HL-60/S4 (cell line): ENCODE measurements around the gene ANXA2R.
"Not testable (repeated sequence)": the region's sequence is repeated elsewhere in the genome, so short reads cannot be mapped to it uniquely, and the experiment has no call there.

ENCODE experiments used
- in situ Hi-C: fragments of 300-500 bp; cut with MboI; formaldehyde crosslinking; loops from 2 replicates; pipeline ENCODE4 v1.14.3; 2022; ENCODE audit warnings: low sequenced_read_pairs

Gene ANXA2R

DNA sequence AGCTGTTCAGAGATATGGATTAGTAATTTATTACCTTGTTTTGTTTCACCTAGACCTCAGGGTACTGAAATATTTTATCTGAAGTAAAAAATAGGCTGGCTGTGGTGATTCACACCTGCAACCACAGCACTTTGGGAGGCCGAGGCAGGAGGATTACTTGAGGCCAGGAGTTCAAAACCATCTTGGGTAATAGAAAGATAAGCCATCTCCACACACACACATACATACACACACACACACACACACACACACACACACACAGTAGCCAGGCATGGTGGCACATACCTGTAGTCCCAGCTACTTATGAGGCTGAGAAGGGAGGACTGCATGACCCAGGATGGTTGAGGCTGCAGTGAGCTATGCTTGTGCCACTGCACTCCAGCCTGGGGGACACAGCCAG, 3.7 kb downstream of the ANXA2R start:
- in situ Hi-C loops: no loop called here

DNA sequence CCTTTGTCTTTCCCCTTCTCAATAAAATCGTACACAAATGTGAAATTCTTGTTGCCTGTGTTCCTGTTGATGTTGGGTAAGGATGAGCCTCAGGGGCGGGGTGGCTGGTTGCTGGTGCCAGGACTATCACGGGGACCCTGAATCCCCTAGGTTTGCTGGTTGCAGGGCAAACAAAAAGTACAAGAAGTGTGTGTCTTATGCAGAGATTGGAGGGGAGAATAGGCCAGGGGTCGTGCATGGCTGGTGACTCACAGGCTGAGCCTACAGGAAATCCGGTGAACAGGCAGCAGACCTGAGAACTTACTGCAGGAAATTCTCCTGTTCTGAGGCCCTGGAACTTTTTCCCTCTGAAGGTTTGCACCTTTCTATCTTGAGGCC, 5.5 kb downstream of the ANXA2R start:
- in situ Hi-C loops: no loop called here

DNA sequence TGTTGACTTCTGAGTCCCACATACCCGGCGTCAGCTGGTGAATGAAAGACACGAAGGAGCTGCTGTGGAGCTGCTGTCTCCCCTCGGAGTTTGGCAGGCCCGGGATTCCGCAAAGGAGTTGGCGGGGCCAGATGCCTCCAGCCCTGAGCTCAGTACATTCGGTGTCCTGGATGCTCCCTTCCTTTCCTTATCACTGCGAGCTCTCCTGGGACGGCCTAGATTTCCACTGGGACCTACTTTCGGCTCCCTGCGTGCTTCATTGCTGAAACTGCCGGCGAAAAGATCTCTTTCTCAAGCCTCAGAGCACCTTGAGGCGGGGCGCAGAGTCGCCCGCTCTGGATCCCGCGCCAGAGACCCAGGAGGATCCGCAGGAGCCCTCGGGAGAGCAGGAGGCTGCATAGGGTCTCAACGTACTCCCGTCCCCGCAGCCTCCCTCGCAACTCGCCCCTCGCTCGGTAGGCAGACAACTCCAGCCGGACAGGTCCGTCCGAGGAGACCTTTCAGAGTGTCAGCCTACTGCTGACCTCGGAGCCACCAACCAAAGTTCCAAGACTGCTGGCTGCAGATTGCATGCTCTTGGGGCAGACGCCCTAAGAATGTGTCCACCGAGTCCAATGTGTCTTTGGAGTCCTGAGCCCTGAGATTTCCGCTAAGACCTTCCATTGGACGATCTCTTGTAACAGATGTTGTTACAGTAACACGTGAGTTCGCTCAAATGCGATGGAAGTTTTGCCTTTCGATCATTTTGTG, 6.1 kb downstream of the ANXA2R start:
- in situ Hi-C loops: no loop called here

DNA sequence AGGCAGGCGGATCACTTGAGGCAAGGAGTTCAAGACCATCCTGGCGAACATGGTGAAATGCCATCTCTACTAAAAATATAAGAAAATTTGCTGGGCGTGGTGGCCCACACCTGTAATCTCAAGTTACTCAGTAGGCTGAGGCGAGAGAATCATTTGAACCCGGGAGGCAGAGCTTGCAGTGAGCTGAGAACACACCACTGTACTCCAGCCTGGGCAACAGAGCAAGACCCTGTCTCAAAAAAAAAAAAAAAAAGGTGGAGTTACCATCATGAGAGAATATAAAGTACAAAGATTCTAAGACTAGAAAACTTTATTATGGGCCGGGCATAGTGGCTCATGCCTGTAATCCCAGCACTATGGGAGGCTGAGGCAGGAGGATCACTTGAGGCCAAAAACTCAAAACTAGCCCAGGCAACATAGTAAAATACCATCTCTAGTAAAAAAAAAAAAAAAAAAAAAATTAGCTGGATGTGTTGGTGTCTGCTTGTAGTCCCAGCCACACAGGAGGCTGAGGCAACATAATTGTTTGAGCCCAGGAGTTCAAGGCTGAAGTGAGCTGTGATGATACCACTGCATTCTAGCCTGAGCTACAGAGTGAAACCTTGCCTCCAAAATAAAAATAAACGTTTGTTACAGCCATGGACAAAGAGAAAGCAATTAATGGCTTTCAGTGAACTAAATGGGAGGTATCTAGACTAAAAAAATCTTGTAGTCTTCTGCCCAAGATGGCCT, 12.9 kb downstream of the ANXA2R start:
- in situ Hi-C loops: no loop called here

DNA sequence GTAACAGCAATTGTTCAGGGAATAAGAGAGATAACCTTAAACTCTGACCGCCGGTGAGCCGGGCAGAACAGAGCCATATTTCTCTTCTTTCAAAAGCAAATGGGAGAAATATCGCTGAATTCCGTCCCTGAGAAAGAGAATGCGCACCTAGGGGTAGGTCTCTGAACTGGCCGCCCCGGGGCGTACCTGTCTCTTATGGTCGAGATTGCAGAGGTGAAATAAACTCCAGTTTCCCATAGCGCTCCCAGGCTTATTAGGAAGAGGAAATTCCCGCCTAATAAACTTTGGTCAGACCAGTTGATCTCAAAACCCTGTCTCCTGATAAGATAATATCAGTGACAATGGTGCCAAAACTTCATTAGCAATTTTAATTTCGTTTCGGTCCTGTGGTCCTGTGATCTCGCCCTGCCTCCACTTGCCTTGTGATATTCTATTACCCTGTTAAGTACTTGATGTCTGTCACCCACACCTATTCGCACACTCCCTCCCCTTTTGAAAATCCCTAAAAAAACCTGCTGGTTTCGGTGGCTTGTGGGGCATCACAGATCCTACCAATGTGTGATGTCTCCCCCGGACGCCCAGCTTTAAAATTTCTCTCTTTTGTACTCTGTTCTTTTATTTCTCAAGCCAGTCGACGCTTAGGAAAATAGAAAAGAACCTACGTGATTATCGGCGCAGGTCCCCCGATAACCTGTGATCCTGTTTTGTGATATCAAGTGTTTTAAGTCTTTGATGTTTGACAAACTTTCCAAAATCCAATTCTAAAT, 14.8 kb downstream of the ANXA2R start:
- in situ Hi-C loops: not testable (repeated sequence)

DNA sequence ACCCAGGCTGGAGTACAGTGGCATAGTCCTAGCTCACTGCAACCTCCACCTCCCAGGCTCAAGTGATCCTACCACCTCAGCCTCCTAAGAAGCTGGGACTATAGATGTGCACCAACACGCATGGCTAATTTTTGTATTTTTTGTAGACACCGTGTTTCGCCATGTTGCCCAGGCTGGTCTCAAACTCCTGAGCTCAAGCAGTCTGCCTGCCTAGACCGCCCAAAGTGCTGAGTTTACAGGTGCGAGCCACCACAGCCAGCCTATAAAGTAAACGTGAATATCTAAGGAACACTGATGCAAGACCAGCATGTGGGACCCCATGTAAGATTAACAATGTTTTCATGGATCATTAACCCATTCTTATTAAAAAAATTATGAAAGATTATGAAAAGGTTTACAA, 15.9 kb downstream of the ANXA2R start:
- in situ Hi-C loops: loop anchor here (25.0 kb wide), 1 partner anchor 1112 kb away; the partner anchor contains the start of gene RIMOC1

DNA sequence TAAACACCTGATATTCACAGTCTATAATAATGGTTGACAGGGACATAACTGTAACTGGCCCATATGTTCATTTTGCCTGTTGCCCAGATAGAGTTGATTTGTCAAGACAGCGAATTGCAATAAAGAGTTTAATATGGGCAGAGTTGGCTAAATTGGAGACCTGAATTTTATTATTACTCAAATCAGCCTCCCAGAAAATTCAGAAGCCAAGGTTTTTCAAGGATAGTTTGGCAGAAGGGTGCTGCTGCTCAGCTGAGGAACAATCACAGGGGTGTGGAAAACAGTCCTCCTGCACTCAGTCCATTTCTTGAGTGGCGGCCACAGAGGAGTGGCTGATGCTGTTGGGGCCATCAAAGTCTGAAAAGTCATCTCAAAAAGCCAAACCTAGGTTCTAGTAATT, 19.0 kb downstream of the ANXA2R start:
- in situ Hi-C loops: loop anchor here (25.0 kb wide), 1 partner anchor 1109 kb away; the partner anchor contains the start of gene RIMOC1

DNA sequence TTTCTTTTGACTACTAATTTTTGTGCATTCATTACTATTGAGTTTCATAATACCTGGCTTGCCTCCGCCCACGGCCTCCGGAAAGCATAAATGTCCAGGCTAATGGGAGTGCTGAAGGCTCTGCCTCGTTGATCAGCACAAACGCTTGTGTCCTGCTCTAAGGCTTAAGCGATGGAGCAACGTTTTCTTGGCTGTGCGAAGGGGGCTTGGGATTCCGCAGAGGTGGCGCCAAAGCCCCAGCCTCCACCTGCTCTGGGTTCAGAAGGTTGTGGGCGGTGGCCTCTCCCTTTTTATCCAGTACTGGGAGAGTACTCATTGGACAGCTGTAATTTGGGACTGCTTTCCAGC, 19.7 kb downstream of the ANXA2R start:
- in situ Hi-C loops: loop anchor here (25.0 kb wide), 1 partner anchor 1108 kb away; the partner anchor contains the start of gene RIMOC1

DNA sequence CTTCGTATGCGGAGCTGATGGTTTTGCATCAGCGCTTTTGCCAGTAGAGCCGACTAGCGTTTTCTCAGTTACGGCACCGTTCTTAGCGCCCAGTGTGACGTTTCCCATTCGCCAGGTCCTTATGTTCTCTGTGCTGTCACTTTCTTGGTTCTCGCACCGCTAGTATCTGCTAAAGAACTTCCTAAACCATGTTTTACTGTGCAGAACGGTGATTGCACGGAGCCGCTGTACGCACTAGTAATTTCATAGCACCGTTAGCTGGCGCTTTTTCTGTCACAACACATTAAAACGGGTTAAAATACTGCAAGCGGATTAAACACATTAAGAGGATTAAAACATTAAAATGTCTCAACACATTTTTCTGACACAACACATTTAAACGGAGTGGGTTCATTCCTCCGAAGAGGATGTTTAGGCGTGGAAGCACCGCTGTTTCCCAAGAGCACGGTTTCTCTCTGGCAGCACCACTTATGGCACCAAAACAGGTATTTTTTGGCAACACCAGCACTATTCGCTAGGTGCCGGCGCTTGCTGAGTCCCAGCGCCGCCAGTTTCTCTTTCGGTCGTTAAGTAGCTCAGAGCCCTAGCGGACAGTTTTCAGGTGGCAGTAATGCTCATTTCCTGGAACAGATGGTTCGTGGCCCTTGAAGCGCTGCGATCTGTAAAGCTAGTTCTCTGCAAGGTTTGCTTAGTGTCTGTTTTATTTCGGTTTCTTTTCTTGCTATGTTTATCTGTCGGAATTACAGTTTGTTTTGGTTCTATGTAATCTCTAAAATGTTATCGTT, 20.3 kb downstream of the ANXA2R start:
- in situ Hi-C loops: loop anchor here (25.0 kb wide), 1 partner anchor 1108 kb away; the partner anchor contains the start of gene RIMOC1

DNA sequence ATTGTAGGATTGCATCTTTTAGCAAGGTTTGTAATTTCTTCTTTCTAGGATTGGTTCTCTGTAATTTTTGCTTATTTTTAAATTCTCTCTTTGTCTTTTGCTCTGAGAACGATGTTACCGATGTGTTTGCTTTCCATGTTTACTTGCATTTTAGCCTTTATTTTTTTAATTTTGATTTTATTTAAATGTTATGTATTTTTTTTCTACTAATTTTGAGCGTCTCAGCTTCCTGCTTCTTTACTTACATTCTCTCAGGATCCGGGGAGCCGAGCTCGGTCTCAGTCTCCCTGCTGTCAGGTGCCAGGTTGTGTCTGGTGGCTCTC, 20.9 kb downstream of the ANXA2R start:
- in situ Hi-C loops: loop anchor here (25.0 kb wide), 1 partner anchor 1107 kb away; the partner anchor contains the start of gene RIMOC1

DNA sequence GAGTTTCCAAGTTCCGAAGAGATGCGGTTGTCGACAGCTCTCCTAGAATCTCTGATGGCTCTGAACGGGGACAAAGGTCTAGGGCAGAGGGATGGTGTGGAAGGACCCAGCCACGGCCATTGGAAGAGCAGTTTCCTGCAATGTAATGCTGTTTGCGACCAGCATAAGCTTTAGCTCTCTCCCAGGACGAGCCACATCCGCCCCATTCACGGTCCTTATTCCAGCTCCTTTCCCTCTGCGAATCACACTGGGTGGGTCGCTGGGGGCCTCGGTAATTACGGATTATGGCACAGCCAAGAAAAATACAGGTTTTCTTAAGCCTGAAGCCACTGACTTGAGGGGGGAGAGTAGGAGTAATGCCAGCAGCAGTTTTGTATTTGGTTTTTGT, 22.7 kb downstream of the ANXA2R start:
- in situ Hi-C loops: loop anchor here (25.0 kb wide), 1 partner anchor 1105 kb away; the partner anchor contains the start of gene RIMOC1

DNA sequence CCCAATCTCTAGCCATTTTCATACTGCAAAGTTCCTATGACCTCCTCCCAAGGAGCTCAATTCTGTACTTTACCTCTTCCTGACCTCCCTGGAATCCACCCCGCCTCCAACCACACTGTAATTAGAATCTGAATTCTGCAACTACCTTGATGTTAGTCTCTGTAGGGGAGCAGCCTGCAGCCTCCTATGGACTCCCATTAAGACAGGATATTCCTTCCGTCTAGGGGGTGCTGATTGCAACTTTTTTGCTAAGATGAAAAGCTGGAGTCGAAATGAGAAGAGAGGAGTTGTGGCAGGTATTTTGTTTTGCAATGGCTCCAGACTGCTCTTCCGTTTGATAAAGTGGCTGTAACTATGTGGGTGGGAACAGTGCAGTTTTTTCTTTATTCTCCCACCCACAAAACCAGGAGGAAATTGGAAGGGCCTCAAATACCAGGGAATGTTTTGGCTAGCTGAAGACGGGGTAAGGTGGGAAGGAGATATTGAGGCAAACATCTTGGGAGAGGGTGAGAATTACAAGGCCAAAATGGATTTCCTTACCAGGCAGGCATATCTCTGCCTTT, 23.8 kb downstream of the ANXA2R start:
- in situ Hi-C loops: loop anchor here (25.0 kb wide), 1 partner anchor 1104 kb away; the partner anchor contains the start of gene RIMOC1

DNA sequence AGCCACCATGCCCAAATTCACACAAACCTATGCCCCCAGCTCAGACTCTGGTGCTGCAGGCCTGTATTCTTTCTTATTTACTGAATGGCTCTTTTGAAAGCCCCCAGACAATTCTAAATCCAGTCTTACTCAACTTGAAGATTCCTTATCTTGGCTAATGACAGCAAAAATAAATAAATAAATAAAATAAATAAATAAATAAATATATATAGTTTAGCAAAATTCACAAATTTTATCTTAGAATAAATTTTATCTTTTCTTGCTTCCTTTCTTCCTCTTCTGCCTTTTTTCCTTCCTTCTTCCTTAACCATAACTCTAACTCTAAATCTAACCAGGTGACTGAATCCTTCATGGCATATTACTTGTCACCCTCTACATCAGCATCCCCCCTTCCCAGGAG, 25.6 kb downstream of the ANXA2R start:
- in situ Hi-C loops: loop anchor here (25.0 kb wide), 1 partner anchor 1102 kb away; the partner anchor contains the start of gene RIMOC1

DNA sequence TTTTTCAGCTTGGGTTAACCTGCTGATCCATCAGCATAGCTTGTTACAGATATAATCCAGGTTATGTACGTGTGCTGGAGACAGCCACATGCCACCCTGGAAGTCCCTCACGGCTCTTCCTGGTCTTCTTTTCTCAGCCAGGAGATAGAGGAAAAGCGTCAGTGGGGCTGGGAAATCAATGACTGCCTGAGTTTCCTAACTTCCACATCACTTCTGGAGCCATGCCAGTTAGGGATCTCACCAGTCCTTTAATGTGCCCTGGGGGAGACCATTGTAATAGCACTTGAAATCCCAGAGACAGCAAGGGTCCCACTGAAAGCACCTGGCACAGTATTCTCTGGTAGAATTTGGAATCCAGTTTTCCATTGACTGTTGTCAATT, 29.2 kb downstream of the ANXA2R start:
- in situ Hi-C loops: loop anchor here (25.0 kb wide), 1 partner anchor 1099 kb away; the partner anchor contains the start of gene RIMOC1

DNA sequence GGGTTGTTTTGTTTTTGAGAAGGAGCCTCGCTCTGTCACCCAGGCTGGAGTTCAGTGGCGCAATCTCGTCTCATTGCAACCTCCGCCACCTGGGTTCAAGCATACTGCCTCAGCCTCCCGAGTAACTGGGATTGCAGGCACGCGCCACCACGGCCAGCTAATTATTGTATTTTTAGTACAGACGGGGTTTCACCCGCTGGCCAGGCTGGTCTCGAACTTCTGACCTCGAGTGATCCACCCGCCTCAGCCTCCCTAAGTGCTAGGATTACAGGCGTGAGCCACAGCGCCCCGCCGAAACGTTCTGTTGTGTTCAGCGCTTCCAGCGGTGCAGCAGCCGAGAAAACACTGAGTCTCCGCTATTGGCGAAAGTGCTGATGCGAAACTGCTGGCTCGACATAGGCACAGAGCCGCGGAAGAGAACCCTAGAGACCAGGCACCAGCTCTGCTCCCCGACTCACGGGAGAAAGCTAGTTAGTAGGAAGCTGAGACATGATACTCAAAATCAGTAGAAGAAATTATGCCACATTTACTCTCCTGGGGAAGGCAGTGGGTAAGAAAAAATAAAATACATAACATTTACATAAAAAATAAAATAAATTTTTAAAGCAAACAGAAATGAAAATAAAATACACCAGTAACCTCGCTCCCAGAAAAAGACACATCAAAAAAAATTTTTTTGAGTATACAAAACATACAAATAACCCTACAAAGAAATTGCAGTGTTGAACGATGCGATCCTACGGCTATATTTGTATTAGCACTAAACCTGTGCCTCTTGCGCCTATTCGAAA, 31.6 kb downstream of the ANXA2R start:
- in situ Hi-C loops: loop anchor here (25.0 kb wide), 1 partner anchor 1096 kb away; the partner anchor contains the start of gene RIMOC1

DNA sequence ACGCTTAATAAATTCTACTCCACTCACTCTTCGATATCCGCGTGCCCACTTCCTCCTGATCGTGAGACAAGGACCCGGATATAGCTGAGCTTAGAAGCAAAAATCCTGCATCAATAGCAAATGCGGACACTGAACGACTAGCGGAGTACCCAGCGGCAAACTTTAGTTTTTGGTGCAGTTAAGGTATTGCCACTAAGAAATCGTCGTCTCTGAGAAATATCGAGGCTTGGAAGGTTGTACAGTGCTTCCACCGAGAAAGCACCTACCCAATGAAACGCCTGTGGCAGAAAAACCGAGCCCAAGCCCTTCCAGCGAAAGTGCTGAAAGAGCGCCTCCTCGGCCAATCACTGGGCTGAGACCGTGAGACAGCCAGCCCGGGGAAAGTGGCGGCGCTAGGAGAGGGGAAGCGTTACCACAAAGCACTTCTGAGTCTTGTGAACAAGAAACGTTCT, 32.2 kb downstream of the ANXA2R start:
- in situ Hi-C loops: loop anchor here (25.0 kb wide), 1 partner anchor 1096 kb away; the partner anchor contains the start of gene RIMOC1

DNA sequence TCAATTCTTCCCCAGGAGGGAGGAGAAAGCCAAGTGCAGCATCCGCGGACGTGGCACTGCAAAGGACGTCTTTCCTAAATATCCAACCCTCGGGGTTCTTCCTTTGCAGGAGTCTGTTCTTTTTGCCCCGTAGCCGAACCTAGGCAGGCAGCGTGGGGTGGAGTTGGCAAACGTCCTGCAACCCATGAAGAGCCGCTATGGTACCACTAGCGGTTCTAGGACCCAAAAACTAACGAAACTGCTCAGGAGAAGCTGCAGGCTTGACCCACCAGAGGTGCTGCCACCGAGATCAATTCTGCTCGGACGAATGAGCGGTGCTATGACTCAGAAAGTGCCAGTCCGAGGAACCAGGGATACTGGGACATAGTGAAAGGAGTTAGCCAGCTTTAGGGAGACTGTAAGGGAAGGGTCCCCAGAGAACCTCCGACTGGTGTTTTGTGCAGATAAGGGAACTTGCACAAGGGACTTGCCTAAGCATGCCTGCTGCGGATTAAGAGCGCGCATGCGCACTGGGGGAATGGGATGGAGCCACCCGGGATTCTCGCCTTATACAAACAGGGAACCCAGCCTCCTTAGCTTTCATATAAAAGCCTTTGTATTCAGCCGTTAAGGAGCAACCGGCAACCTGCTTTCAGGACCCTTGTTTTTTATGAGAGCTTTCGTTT, 32.7 kb downstream of the ANXA2R start:
- in situ Hi-C loops: loop anchor here (25.0 kb wide), 1 partner anchor 1095 kb away; the partner anchor contains the start of gene RIMOC1

DNA sequence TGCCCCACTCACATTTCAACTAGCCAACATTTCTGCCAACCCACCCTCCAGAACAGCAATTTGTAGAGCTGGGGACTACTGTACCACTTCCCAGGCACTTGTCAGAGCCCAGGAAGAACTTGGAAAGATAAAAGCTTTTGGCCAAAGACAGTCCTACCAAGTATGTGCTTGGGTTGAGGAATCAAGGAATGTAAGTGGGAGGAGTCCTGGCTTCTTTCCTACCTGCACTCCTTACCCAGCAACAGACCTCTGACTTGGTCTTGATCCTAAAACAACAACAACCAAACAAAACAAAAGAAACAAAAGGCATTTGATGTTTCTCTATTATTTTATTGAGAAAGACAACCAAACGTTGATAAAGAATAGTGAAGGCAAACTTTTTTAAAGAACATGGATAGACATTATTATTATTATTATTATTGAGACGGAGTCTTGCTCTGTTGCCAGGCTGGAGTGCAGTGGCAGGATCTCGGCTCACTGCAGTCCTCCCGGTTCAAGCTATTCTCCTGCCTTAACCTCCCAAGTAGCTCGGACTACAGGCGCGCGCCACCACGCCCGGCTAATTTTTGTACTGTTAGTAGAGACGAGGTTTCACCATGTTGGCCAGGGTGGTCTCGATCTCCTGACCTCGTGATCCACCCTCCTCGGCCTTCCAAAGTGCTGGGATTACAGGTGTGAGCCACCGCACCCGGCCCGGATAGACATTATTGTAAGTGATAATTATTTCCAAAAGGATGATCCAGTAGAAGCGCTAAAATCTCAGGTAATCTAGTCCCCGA, 33.5 kb downstream of the ANXA2R start:
- in situ Hi-C loops: loop anchor here (25.0 kb wide), 1 partner anchor 1094 kb away; the partner anchor contains the start of gene RIMOC1
